Right lobe of liver (tissue), 4 donors: ENCODE measurements around the gene GSG1L.

Experiments
- POLR2A ChIP-seq: fragments of 450-650 bp; IDR thresholded peaks from one replicate; pipeline ENCODE4 v1.6.1; 2017; ENCODE audit warnings: antibody characterized with exemption, mild to moderate bottlenecking
- TF ChIP-seq, protein P1 (sequence below), 4 donors: fragments of 200-600 bp in 3 of 4; fragments of 450-650 bp in 1 of 4; IDR thresholded peaks; one replicate each; pipeline versions ENCODE4 v1.5.1 to v1.8.0; 2016 to 2022; ENCODE audit warnings: antibody characterized with exemption in 4 of 4, mild to moderate bottlenecking in 2 of 4
- donor health status: DM: no; HTN: no; CAD: no.
- donor health status: DM: no; HTN: no; CAD: no.
- donor health status: DM: no; HTN: yes; CAD: no.

DNA sequence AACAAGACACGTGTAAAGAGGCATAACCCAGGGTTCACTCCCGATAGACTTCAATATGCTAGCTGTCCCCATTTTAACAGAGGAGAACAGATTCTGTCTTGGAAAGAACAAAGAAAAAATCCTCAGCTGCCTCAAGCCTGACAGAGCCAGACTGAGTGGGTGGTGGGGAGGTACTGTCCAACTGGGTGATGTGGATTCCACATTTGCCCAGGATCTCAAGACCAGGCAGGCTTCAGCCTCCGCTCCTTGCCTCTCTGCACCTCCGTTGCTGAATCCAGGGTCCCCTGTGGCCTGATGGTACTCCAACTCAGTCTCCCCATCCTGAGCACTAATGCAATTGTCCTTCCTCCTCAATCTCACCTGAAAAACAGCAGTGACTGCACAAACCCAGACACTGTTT lies 163.8 kb downstream of the GSG1L start:
- TF ChIP-seq, protein P1, sequence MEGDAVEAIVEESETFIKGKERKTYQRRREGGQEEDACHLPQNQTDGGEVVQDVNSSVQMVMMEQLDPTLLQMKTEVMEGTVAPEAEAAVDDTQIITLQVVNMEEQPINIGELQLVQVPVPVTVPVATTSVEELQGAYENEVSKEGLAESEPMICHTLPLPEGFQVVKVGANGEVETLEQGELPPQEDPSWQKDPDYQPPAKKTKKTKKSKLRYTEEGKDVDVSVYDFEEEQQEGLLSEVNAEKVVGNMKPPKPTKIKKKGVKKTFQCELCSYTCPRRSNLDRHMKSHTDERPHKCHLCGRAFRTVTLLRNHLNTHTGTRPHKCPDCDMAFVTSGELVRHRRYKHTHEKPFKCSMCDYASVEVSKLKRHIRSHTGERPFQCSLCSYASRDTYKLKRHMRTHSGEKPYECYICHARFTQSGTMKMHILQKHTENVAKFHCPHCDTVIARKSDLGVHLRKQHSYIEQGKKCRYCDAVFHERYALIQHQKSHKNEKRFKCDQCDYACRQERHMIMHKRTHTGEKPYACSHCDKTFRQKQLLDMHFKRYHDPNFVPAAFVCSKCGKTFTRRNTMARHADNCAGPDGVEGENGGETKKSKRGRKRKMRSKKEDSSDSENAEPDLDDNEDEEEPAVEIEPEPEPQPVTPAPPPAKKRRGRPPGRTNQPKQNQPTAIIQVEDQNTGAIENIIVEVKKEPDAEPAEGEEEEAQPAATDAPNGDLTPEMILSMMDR (IDR thresholded peaks at IDR 0.05): no peak
- TF ChIP-seq POLR2A: no peak
